Measurements from ENCODE around the gene PTPN14.
"Not testable (repeated sequence)": the region's sequence is repeated elsewhere in the genome, so short reads cannot be mapped to it uniquely, and the experiment has no call there.

Gene PTPN14

DNA sequence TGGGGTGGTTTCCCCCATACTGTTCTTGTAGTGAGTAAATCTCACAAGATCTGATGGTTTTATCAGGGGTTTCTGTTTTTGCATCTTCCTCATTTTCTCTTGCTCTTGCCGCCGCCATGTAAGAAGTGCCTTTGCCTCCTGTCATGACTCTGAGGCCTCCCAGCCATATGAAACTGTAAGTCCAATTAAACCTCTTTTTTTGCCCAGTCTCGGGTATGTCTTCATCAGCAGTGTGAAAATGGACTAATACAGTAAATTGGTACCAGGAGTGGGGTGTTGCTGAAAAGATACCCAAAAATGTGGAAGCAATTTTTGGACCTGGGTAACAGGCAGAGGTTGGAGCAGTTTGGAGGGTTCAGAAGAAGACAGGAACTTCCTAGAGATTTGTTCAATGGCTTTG lies 24.7 kb upstream of the PTPN14 start:
- H3K27me3 Mint-ChIP-seq; intact Hi-C loops (cut with micrococcal nuclease); H3K27ac Mint-ChIP-seq; H3K4me3 Mint-ChIP-seq; H3K4me1 Mint-ChIP-seq (ENCODE audit: low read depth); H3K36me3 Mint-ChIP-seq (ENCODE audit: low read depth): not testable (repeated sequence)
- peaks cover 29% of the 10 kb centered on the region for H3K9me3 Mint-ChIP-seq

DNA sequence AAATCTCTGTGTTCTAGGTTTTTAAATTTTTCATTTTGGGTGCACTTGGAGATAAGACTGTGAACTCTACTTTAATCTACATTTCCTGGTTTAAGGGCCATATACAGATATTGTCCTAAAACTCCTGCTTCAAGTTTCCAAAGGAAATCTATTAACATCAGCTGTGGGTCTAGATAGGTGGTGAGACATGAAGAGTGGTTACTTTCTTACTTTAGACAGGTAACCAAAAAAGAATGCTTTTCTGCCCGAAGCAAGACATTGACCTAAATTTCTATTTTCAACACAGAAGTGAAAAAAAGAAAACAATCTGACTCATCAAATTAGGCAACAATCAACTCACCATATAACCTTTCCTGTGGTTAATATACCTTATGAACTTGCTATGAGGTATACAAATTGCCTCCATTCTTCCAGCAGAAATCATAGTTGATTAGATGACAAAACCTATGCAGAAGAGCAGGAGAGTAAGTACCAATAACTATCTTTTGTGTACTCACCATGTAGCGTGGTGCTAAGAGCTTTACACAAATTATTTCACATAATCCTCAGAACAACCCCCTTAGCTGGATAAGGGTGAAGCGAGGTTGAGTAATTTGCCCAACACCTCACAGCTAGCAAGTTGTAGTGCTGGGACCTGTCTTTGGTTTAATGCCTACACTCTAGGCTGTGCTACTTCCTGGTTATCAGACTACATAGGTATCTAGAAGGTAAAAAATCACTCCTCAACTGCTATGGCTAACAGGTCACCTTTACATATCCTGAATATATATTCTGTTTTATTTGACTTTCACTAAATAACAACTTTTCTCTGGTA lies 23.4 kb upstream of the PTPN14 start:
- H3K4me1 Mint-ChIP-seq (ENCODE audit: low read depth) = peaks cover 4% of the 10 kb centered on the region
- no peaks in the 10 kb centered on the region for H3K27me3 Mint-ChIP-seq

DNA sequence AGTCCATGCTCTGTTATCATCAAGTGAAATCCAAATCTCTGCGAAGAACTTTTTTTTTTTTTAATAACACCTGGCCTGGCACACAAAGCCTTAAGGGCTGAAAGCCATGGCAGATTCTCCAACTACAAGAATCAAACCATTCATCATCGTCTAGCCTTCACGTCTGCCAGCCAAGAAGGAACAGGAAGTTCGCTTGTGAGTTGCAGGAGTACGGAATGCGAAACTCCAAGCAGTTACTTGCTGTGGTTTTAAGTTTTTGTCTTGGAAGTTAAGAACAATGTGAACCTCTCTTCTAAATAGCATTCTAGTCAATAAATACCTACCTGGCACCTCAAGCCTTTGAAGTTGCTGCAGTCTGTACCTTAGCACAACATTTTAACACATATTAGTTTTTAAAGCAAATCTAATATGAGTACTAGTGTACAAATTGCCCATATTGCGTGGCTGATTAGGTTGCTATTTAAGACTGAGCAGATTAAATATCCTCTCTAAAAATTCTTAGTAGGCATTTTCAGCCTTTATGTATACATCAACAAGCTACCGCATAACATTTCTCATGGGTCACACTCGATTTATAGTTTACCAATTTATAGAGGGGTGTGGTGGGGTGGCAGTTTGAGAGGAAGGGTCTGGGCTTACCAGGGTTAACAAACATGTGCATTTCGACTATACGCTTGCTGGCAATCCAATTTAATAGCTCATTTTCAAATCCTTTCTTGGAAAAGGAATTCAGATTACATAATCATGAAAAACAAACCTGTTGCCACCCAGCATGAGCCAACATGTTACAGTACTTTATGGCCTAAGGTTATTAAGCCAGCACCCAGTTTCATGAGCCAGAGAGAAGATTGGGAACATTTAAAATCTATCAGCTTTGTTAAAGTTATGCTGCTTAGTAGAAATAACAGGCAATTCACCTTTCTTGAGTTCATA lies 22.2 kb upstream of the PTPN14 start:
- Mint-ChIP-seq H3K4me1 (ENCODE audit: low read depth) (peaks cover 4% of the 10 kb centered on the region), H3K4me3 (no peak overlapping the region), H3K27me3 (peaks cover 2% of the 10 kb centered on the region), H3K9me3 (peaks cover 29% of the 10 kb centered on the region), H3K27ac (no peak overlapping the region), H3K36me3 (ENCODE audit: low read depth) (peaks cover 5% of the 10 kb centered on the region)
- intact Hi-C loops (cut with micrococcal nuclease) = no loop called here

More for the DNA sequence above, 23.4 kb upstream of the PTPN14 start:
- Mint-ChIP-seq H3K36me3 (ENCODE audit: low read depth) (peaks cover 5% of the 10 kb centered on the region), H3K4me3 (no peak overlapping the region), H3K27ac (no peak overlapping the region), H3K9me3 (peaks cover 29% of the 10 kb centered on the region)
- intact Hi-C loops (cut with micrococcal nuclease) = no loop called here

DNA sequence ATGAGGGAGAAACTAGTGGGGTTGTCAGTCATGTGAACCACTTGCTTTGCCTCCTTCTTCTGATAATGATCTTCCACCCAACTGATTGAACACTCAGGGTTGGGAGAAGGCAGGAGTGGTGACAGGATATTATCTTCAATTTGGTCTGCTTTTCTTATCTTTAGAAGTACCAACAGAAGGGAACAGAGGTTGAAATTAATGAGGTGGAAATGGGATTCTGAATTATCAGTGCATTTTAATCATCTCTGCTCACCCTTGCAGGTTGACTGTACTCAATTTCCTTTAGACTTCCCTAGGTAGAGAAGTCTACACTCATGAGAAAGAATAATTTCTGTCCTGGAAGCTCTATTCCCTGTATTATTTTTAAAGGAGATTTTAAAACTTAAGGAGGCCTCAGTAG lies 19.9 kb upstream of the PTPN14 start:
- peaks cover 9% of the 10 kb centered on the region for H3K9me3 Mint-ChIP-seq
- H3K27ac Mint-ChIP-seq = no peak overlapping the region
- intact Hi-C loops (cut with micrococcal nuclease) = no loop called here

DNA sequence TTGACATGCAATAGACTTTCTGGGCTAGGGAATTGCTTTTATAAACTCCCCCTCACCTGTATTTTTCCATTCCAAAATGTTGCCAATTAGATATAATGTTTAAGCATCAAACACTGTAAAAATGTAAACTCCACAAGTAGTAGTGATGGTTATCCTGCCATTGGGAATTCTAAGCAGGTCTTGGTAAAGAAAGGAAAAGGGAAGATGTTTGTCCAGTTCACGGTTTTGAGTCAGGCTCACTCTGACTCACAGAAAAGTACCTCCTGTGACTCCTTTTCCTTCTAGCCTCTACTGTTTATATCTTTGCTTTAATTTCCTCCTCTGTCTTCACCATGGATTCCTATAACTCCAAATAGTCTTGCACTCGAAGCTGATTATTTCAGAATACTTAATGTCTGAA lies 19.0 kb upstream of the PTPN14 start:
- H3K27ac Mint-ChIP-seq = no peak overlapping the region
- intact Hi-C loops (cut with micrococcal nuclease) = no loop called here
- H3K9me3 Mint-ChIP-seq = peaks cover under 1% of the 10 kb centered on the region
- peaks cover 2% of the 10 kb centered on the region for H3K27me3 Mint-ChIP-seq
- no peaks in the 10 kb centered on the region for H3K36me3 Mint-ChIP-seq (ENCODE audit: low read depth)
- no peak overlapping the region for H3K4me3 Mint-ChIP-seq
- peaks cover 4% of the 10 kb centered on the region for H3K4me1 Mint-ChIP-seq (ENCODE audit: low read depth)

More for the DNA sequence above, 19.9 kb upstream of the PTPN14 start:
- Mint-ChIP-seq H3K4me3 (no peak overlapping the region), H3K4me1 (ENCODE audit: low read depth) (peaks cover 4% of the 10 kb centered on the region), H3K27me3 (peaks cover 2% of the 10 kb centered on the region), H3K36me3 (ENCODE audit: low read depth) (peaks cover 5% of the 10 kb centered on the region)

DNA sequence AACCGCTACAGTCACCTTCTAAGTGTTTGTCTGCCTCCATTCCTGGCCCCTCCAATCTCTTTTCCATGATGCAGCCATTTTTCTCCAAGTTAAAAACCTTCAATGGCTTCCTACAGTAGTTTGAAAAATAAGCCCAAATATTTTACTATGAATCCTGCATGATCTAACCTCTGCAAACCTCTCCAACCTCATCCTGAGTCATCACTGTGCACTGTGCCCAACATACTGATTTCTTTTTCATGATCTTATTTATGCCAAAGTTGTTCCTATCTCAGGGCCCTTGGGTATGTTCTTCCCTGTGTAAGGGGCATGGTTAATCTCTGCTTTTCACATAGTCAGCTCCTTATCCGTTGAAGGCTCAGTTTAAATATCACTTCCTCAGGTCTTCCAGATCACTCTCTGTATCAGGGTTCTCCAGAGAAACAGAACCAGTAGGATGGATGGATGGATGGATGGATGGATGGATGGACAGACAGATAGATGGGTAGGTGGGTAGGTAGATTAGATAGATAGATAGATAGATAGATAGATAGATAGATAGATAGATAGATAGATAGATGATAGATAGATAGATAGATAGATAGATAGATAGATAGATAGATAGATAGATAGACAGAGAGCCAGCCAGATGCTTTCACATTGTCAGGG lies 18.1 kb upstream of the PTPN14 start:
- no peaks in the 10 kb centered on the region for H3K36me3 Mint-ChIP-seq (ENCODE audit: low read depth)
- H3K27me3 Mint-ChIP-seq = peaks cover 2% of the 10 kb centered on the region
- H3K9me3 Mint-ChIP-seq = no peaks in the 10 kb centered on the region
- H3K4me1 Mint-ChIP-seq (ENCODE audit: low read depth) = peaks cover 4% of the 10 kb centered on the region
- H3K4me3 Mint-ChIP-seq = no peak overlapping the region
- intact Hi-C loops (cut with micrococcal nuclease) = no loop called here
- no peak overlapping the region for H3K27ac Mint-ChIP-seq

DNA sequence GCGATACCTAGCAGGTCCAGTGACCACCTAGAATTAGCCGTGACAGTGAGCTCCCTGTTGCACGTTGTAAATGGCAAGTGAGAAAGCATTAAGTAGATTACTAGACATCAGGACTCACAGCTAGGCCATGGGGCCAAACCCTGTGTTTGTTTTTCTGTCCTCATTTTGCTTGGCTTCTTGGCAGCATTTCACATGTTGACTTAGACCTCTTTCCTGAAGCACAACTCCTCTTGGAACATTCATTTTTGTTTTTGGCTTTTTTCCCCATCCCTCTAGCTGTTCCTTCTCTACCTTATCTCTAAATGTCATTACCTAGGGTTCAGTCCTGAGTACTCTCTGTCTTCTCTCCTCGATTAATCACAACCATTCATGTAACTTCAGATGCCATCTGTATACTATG lies 16.9 kb upstream of the PTPN14 start:
- Mint-ChIP-seq H3K27ac (no peak overlapping the region), H3K36me3 (ENCODE audit: low read depth) (no peaks in the 10 kb centered on the region), H3K4me3 (no peak overlapping the region), H3K9me3 (no peaks in the 10 kb centered on the region), H3K27me3 (peaks cover 2% of the 10 kb centered on the region), H3K4me1 (ENCODE audit: low read depth) (peaks cover 3% of the 10 kb centered on the region)
- intact Hi-C loops (cut with micrococcal nuclease) = no loop called here

DNA sequence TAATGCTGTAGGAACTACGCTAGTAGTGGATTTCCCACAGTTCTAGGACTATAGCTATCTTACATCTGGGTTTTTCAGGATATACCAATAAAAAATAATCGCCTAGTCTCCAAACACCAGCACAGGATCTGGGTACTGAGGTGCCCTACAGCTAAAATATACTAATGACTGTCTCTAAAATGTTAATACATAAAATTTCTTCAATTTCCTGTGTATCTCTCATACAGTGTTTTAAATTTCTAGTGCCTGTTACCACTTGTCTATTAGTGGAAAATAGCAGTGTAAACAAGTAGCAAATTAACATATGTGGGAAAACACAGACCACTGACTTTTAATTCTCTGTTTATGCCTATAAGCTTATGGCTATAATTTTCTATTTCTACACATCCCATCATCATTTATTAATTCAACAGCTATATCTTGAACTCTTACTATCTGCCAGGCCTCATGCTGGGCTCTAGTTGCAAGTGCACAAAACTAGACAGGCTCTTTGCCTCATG lies 16.1 kb upstream of the PTPN14 start:
- Mint-ChIP-seq H3K9me3 (no peaks in the 10 kb centered on the region), H3K4me1 (ENCODE audit: low read depth) (no peaks in the 10 kb centered on the region), H3K27ac (no peak overlapping the region), H3K27me3 (peaks cover 2% of the 10 kb centered on the region), H3K36me3 (ENCODE audit: low read depth) (no peaks in the 10 kb centered on the region), H3K4me3 (no peak overlapping the region)
- intact Hi-C loops (cut with micrococcal nuclease) = no loop called here

DNA sequence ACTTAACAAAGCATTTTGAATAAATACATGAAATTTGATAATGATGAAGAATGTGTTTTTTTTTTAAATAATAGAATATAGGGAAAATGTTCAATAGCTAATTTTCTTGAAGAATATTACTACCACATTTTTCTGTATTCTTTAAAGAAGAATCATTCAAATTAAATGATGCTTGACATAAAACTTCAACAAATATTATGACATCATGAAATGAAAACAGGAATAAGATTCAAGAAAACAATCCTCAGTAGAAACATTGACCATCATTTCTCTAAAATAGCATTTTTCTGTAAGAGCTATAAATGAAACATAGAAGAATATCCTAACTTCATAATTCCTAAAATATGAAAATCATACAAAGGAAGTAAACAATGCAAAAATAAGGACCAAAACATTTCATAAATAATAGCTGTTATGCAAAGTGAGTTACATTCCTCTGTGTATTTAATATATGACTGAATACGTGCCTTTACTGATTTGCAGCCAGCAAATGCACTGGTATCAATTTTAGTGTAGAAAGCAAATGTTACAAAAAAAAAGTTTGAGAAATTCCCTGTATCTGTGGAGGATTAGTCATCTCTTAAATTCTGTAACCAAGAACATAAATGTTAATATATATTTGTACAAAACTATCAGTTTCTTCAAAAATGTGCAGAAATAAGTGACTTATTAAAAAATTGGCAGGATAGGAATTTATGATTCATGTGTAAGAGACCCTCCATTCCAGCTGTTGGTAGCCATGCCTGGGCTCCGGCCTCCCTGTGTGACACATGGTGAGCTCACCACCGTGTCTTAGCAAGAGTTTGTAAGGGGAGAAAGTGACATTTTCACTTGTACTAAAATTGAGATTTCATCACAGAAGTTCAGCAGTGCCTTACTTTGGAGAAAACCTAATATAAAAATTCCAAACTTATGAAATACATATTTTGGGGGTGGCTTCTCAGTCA lies 15.0 kb upstream of the PTPN14 start:
- intact Hi-C loops (cut with micrococcal nuclease) = no loop called here
- Mint-ChIP-seq H3K27me3 (peaks cover 2% of the 10 kb centered on the region), H3K36me3 (ENCODE audit: low read depth) (no peaks in the 10 kb centered on the region), H3K9me3 (no peaks in the 10 kb centered on the region), H3K4me1 (ENCODE audit: low read depth) (no peaks in the 10 kb centered on the region), H3K27ac (no peak overlapping the region), H3K4me3 (no peak overlapping the region)

DNA sequence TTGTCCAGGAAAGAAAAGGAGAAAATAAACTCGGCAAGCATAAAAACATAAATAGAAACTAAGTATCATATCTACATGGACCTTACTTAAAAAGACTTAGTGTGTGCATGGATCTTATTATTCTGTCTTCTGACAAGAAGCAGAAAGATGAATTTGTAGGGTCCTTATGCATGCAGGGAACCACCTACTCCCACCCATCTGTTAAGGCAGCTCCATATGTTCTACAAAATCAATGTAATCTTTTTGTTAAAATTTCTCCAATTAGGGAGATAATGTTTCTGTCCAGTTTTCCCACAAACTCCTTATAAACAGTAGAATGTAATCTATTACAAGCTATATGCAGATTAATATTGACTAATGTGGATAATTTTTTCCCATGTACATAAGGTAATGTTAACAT lies 13.9 kb upstream of the PTPN14 start:
- peaks cover 2% of the 10 kb centered on the region for H3K27me3 Mint-ChIP-seq
- no peaks in the 10 kb centered on the region for H3K9me3 Mint-ChIP-seq
- intact Hi-C loops (cut with micrococcal nuclease) = no loop called here
- no peaks in the 10 kb centered on the region for H3K36me3 Mint-ChIP-seq (ENCODE audit: low read depth)
- H3K27ac Mint-ChIP-seq = no peak overlapping the region
- H3K4me3 Mint-ChIP-seq = no peak overlapping the region
- no peaks in the 10 kb centered on the region for H3K4me1 Mint-ChIP-seq (ENCODE audit: low read depth)

DNA sequence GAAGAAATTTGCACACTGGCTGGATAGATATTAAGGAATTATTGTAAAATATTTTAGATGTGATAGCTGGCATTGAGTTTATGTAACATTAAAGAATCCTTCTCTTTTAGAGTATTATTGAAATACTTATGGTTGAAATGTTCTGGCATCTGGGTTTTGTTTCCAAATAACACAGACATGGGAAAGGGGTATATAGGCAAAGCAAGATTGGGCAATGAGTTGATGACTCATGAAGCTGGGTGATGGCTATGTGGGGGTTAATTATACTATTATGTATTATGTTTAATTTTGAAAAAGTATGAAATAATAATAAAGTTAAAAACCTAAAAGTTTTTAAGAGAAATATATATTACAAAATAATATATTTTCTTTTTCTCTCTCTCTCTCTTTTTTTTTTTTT lies 12.5 kb upstream of the PTPN14 start:
- intact Hi-C loops (cut with micrococcal nuclease) = no loop called here
- no peak overlapping the region for H3K27ac Mint-ChIP-seq
- H3K27me3 Mint-ChIP-seq = peaks cover 1% of the 10 kb centered on the region
- H3K9me3 Mint-ChIP-seq = no peaks in the 10 kb centered on the region
- H3K4me1 Mint-ChIP-seq (ENCODE audit: low read depth) = no peaks in the 10 kb centered on the region
- H3K4me3 Mint-ChIP-seq = no peak overlapping the region
- no peaks in the 10 kb centered on the region for H3K36me3 Mint-ChIP-seq (ENCODE audit: low read depth)

DNA sequence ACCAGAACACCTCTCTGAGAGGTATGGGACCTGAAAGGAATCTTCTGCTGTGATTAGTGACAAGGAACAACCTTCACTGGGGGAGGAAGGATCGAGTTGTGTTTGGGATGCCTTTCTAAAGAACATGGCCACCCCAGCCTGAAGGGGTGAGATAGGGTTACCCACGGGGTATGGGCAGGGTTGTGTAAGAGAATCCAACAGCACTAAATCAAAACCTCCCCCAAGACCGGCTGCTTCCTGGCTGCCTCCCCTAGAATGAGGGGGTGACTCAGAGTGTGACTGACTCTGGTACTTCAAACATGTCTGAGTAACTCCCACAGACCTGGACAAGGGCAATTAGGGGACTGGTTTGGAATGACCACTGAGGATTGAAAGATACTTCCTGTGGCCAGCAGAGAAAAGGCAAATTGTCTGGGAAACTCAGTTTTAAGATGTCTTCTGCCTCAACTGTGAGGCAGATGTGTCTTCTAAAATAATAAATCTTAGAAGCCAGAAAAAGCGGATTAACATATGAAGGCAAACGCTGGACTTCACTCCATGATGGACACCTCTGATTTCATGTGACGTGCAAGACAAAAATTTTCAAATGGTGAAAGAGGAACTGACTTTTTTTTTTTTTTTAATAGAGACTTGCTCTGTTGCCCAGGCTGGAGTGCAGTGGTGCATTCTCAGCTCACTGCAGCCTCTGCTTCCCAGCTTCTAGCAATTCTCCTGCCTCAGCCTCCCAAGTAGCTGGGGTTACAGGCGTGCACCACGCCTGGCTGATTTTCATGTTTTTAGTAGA lies 6.7 kb upstream of the PTPN14 start:
- H3K27me3 Mint-ChIP-seq = peaks cover 15% of the 10 kb centered on the region
- no peaks in the 10 kb centered on the region for H3K9me3 Mint-ChIP-seq
- H3K36me3 Mint-ChIP-seq (ENCODE audit: low read depth) = no peaks in the 10 kb centered on the region
- peaks cover 7% of the 10 kb centered on the region for H3K4me1 Mint-ChIP-seq (ENCODE audit: low read depth)
- no peak overlapping the region for H3K4me3 Mint-ChIP-seq
- intact Hi-C loops (cut with micrococcal nuclease) = no loop called here
- no peak overlapping the region for H3K27ac Mint-ChIP-seq

Data from dendritic cell treated with granulocyte-macrophage colony-stimulating factor and Interleukin-4, amounts not matched to agents 40 ng/mL and 50 ng/mL, for 4 days (primary cell).